GM12872 (cell line): ENCODE results near the gene AHSA1.

Experiments
- TF ChIP-seq, protein P1 (sequence below): IDR thresholded peaks from 3 replicates; pipeline ENCODE4 v1.5.1; 2011; ENCODE audit warnings: low read depth, mild to moderate bottlenecking, low read length, moderate library complexity; ENCODE audit not compliant: insufficient read depth

AHSA1 gene

DNA sequence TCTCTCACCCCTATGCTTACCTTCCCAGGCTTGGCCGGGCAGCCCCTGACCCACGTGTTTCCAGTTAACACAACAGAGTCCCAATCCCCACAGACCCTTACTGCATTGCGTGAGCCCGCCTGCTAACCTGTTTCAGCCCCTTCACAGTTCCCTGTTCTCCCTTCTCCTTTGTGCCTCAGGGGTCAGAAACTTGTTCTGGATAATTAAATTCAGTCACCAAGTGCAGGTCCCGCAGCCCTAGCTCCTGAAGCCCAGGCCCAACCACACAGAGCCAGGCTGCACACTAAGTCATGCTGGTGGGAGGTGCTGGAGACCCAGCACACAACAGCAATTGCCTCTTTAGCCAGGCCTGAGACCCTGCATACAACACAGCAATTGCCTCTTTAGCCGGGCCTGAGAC lies 31.1 kb downstream of the AHSA1 start:
- TF ChIP-seq, protein P1, sequence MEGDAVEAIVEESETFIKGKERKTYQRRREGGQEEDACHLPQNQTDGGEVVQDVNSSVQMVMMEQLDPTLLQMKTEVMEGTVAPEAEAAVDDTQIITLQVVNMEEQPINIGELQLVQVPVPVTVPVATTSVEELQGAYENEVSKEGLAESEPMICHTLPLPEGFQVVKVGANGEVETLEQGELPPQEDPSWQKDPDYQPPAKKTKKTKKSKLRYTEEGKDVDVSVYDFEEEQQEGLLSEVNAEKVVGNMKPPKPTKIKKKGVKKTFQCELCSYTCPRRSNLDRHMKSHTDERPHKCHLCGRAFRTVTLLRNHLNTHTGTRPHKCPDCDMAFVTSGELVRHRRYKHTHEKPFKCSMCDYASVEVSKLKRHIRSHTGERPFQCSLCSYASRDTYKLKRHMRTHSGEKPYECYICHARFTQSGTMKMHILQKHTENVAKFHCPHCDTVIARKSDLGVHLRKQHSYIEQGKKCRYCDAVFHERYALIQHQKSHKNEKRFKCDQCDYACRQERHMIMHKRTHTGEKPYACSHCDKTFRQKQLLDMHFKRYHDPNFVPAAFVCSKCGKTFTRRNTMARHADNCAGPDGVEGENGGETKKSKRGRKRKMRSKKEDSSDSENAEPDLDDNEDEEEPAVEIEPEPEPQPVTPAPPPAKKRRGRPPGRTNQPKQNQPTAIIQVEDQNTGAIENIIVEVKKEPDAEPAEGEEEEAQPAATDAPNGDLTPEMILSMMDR = no peak

DNA sequence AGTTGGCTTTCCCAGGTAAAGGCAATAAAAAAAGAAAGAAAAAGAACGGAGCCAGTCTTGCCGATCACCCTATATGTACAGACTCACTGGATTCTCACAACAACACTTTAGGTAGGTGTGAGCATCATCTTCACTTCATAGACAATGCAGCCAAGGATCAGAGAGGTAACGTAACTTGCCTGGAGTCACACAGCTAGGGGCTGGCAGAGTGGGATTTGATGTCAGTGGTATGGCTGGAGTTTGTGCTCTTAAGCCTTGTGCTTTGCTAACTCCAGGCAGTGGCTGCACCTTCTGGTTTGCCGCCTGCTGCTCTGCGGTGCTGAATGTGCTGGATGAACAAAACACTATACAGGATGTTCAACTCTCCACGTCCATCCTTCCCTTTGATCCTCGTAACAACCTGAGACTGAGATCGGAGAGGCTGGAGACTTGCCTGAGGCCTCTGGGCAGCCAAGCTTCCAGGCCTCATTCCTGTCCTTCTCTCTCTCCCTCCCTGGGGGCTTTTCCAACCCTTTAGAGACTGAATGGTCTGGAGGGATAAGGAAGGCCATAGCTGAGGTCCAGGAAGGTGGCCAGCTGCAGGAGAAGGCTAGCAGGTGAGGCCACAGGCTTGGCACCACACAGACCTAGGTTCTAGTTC lies 32.6 kb downstream of the AHSA1 start:
- TF ChIP-seq, protein P1 = no peak

DNA sequence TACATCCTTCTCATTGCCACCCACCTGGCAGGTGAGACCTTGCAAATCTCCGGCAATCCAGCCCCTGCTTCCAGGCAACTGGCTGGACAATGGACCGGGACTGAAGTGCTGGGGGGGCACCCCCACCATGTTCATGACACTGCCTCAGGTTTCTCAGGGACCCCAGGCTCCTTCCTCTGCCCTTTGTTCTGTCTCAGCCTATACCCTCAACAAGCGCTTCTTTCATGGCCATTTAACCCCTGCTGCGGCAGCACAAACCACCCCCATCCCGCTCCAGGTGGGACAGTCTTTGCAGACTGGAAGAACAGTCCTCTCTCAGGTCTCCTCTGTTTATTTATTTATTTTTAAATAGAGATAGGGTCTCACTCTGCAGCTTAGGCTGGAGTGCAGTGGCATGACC lies 33.2 kb downstream of the AHSA1 start:
- TF ChIP-seq, protein P1 = no peak

DNA sequence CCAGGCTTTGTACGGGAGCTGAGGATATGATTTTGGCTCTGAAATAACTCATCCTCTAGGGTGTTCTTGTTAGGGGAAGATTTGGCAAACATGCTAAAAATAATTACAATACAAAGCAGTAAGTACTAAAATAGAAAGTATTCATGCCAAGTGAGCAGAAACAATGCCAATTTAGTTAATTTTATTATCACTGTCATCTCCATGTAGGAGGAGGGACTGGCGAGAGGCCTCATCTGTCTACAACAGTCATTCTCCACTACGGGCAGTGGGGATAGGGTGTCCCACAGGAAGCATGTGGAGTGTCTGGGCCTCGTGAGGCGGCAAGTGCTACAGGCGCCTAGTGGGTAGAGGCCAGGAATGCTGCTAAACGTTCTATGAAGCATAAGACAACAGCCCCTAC lies 37.4 kb downstream of the AHSA1 start:
- TF ChIP-seq, protein P1 = no peak

DNA sequence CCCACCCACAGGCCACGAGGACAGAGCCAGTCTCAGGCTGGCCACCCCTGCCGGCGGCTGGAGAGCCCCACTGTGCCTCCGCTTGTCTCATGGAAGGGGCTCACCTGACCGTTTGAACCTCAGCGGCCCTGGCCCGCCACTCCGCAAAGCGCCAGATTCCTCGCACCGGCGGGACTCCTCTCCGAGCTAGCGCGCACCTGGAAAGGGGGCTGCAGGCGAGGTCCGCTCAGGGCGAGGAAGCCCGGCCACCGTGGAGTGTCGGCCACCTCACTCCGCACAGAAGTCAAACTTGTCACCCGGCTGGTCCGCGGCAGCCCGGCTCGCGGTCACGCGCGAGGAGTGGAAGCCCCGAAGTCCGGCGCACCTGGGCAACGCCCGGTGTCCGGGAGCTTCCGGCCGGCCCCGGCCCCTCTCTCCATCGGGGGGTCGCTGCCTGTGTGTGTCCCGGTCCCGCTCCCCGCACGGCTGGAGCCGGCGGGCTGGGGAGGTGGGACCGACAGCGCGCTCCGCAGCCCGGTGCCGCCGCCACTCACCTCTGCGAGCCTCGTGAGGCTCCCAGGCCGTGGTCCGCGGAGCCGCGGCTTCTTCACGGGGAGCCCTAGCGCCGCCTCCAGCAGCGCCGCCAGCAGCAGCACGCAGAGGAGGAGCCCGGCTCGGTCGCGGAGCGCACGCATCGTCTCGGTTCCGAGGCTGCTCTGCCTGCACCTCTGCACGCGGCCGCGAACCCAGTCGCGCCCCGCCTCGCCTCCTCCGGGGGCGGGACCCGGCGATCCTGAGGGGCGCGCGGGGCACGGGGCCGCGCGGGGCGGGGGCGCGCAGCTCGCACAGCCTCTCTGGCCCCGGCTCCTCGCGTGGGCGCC lies 40.5 kb downstream of the AHSA1 start, which contains the start of gene ISM2:
TSS of gene ISM2 (minus strand) at position 697 of the 860 bp plus-strand sequence. CDS start at position 674, 23 bp downstream.
- TF ChIP-seq, protein P1 = no peak

DNA sequence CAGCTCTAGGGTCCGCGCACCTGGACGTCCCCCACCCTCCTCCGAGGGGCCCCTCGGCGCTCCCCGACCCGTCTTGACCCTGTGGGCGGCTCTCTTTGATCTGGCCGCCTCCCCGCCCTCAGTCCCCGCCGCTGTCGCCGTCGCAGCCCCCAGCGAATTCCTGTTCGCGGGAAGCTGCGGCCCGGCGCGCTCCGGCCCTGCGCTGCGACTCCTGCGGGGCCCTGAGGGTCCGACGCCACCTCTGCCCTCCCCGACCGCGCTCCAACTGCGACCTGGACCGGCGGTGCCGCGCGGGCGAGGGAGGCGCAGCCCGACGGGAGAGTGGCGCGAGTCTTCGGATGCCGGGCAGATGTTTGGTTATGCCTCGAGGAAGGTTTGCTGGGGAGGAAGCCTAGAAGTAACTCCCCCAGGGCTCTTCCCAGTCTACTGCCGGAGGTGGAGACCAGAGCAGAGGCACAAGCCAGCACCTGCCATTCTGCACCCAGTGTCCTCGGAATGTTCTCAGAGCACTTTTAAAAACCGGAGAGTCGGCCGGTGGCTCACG lies 41.2 kb downstream of the AHSA1 start:
- TF ChIP-seq, protein P1 = no peak

DNA sequence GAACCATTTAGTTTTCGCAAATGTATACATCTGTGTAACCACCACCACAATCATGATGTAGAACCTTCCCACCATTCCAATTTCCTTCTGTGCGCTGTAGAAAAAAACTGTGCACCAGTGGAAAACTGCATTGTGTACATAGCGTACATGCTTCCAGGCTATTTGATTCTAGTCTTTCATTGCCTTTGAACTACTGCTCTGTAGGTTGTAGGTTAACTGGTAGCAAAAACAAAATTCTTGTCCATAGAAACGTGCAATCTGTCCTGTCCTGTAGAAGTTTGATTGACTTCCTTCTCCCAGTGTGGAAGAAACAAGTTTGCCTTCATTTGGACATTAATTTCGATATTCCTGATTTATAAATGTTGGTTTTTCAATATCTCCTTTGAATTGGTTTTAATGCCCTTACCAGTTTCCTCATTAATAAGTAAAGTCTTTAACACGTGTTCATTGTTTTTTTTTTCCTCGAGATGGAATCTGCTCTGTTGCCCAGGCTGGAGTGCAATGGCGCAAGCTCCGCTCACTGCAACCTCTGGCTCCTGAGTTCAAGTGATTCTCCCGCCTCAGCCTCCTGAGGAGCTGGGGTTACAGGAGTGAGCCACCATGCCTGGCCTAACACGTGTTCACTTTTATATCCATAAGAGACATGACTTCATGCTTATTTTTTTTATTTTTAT lies 44.4 kb downstream of the AHSA1 start:
- TF ChIP-seq, protein P1 = no peak
